ENCODE data around the gene TBCC.

The TBCC gene

GRCh38 chr6:42698217-42698616 lies 47.7 kb downstream of the TBCC start:
- H3K9me3 ChIP-seq (ENCODE audit: control insufficient read depth, low read length), result no peaks in the 10 kb centered on the region
- H3K36me3 ChIP-seq (ENCODE audit: control insufficient read depth, insufficient read depth, low read length), result no peaks in the 10 kb centered on the region
- no peaks in the 10 kb centered on the region for H3K4me1 ChIP-seq (ENCODE audit: control insufficient read depth, insufficient read depth, low read length)
- H3K27me3 ChIP-seq (ENCODE audit: control insufficient read depth, insufficient read depth, low read length, poor library complexity, severe bottlenecking), result no peaks in the 10 kb centered on the region
- WGBS, 2 experiments, result 92 to 93% methylated on average over 13 of the region's 13 CpGs
- no peak overlapping the region for H3K27ac ChIP-seq (ENCODE audit: insufficient read depth, low read depth, low read length, poor library complexity, severe bottlenecking)
- H3K4me3 ChIP-seq (ENCODE audit: insufficient read depth, low read depth, low read length), result no peak overlapping the region

DNA sequence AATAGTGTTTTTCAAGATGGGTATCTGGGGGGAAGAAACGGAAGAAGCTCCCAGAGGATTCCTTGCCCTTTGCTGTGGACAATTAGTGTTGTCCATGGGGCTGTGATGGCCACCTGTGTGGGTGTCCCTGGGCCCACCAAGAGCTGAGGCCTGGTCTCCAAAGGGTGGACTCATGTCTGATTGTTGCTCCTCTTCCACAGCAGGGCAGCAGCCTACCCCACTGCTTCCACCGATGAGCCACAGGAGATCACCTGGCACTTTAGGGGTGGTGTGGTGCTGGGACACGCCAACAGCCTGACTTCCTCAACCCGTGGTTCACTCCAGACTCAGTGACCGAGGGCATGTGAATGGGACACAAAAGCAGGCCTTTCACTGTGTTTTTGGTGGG lies 48.6 kb downstream of the TBCC start:
- Histone ChIP-seq H3K4me1 (ENCODE audit: control insufficient read depth, insufficient read depth, low read length) (no peaks in the 10 kb centered on the region), H3K27ac (ENCODE audit: insufficient read depth, low read depth, low read length, poor library complexity, severe bottlenecking) (no peak overlapping the region), H3K4me3 (ENCODE audit: insufficient read depth, low read depth, low read length) (no peak overlapping the region), H3K9me3 (ENCODE audit: control insufficient read depth, low read length) (no peaks in the 10 kb centered on the region), H3K27me3 (ENCODE audit: control insufficient read depth, insufficient read depth, low read length, poor library complexity, severe bottlenecking) (no peaks in the 10 kb centered on the region), H3K36me3 (ENCODE audit: control insufficient read depth, insufficient read depth, low read length) (peaks cover 6% of the 10 kb centered on the region)
- 93 to 94% methylated on average over 5 of the region's 5 CpGs for WGBS, 2 experiments

DNA sequence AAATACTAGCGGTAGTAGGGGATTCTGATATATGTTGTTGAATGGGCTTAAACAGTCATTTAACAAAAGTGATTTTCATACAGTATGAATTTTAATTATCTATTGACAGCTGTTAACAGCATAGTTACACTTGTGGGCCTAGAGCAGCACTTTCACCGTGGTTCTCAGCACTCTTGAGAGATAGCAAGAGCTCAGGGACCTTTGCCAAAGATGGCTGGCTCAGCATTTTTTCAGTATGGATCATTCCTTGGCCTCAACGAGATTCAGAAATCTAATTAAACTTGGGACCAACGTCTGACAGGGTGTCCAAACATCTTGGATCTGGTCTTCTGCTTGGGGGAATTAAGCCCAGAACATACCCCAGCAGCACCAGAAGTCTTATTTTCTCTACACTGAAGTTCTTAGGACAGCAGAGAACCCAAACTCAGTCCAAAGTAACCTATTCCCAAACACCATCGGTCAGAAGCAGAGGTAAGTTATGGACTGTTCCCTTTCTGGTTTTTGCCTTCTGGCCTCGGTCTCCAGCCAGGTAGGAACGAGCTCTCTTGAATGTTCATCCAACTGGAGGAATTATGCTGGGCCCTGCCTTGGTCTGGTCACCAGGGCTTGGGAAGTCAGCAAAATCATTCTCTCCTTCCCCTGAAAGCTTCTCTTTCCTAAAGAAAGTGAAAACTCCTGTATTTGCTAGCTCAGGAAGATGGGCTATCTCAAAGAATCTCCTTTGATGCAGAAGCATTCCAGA lies 49.2 kb downstream of the TBCC start:
- H3K9me3 ChIP-seq (ENCODE audit: control insufficient read depth, low read length), result no peaks in the 10 kb centered on the region
- peaks cover 6% of the 10 kb centered on the region for H3K36me3 ChIP-seq (ENCODE audit: control insufficient read depth, insufficient read depth, low read length)
- no peaks in the 10 kb centered on the region for H3K4me1 ChIP-seq (ENCODE audit: control insufficient read depth, insufficient read depth, low read length)
- no peaks in the 10 kb centered on the region for H3K27me3 ChIP-seq (ENCODE audit: control insufficient read depth, insufficient read depth, low read length, poor library complexity, severe bottlenecking)
- 93% methylated on average over 6 of the region's 7 CpGs for WGBS, 2 experiments
- no peak overlapping the region for H3K27ac ChIP-seq (ENCODE audit: insufficient read depth, low read depth, low read length, poor library complexity, severe bottlenecking)
- H3K4me3 ChIP-seq (ENCODE audit: insufficient read depth, low read depth, low read length), result no peak overlapping the region

DNA sequence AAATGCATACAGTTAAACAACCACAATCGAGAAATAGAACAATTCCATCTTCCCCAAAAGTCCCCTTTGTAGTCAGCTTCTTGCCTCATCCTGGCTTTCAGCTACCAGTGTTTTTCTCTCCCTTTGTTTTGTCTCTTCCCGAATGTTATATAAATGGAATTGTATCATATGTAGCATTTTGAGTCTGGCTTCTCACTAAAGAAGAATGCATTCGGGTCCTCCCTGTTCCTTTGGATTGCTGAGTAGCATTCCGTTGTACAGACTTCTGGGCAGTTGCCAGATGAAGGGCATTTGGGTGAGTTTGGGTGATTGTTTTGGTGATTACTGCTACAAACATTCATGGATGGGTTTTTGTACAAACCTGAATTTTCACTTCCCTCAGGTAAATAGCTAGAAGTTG lies 51.3 kb downstream of the TBCC start:
- H3K27me3 ChIP-seq (ENCODE audit: control insufficient read depth, insufficient read depth, low read length, poor library complexity, severe bottlenecking), result no peaks in the 10 kb centered on the region
- 93 to 96% methylated on average over 4 of the region's 4 CpGs for WGBS, 2 experiments
- no peaks in the 10 kb centered on the region for H3K9me3 ChIP-seq (ENCODE audit: control insufficient read depth, low read length)
- no peak overlapping the region for H3K27ac ChIP-seq (ENCODE audit: insufficient read depth, low read depth, low read length, poor library complexity, severe bottlenecking)
- H3K36me3 ChIP-seq (ENCODE audit: control insufficient read depth, insufficient read depth, low read length), result peaks cover 15% of the 10 kb centered on the region
- no peak overlapping the region for H3K4me3 ChIP-seq (ENCODE audit: insufficient read depth, low read depth, low read length)
- H3K4me1 ChIP-seq (ENCODE audit: control insufficient read depth, insufficient read depth, low read length), result no peaks in the 10 kb centered on the region
